Lung (tissue), 12 donors: ENCODE data around the gene ADAM22. TPM values are rescaled to one million over a fixed set of nuclear protein-coding genes. Genes with fewer than 3 reads are reported as not detected.

Source experiments
- ATAC-seq: fragments of 200-7000 bp; cut with Tn5 transposase; one replicate; pipeline ENCODE4 v1.9.1; 2020; ENCODE audit warnings: moderate number of reproducible peaks; ENCODE audit not compliant: insufficient read depth, low FRiP score
- DNase-seq, 3 donors: peaks; one replicate each; pipeline ENCODE4 v3.0.0-alpha.2; 2013 to 2017
- H3K27ac ChIP-seq, 2 donors: one replicate each; pipeline ENCODE4 v1.5.1; 2013; ENCODE audit warnings: mild to moderate bottlenecking in 2 of 2, moderate library complexity in 2 of 2, control low read depth in 1 of 2, inconsistent platforms in 1 of 2, low read depth in 1 of 2, low read length in 1 of 2
- H3K27me3 ChIP-seq, 3 donors: one replicate each; pipeline ENCODE4 v1.5.1; 2013; ENCODE audit warnings: low read length in 2 of 3; ENCODE audit not compliant: control insufficient read depth in 3 of 3, insufficient read depth in 3 of 3
- H3K36me3 ChIP-seq, 4 donors: one replicate each; pipeline ENCODE4 v1.5.1; 2013; ENCODE audit warnings: low read length in 4 of 4, mild to moderate bottlenecking in 1 of 4, moderate library complexity in 1 of 4; ENCODE audit not compliant: control insufficient read depth in 4 of 4, insufficient read depth in 4 of 4
- H3K4me1 ChIP-seq, 5 donors: one replicate each; pipeline ENCODE4 v1.5.1; 2013; ENCODE audit warnings: low read length in 5 of 5, mild to moderate bottlenecking in 2 of 5, moderate library complexity in 1 of 5; ENCODE audit not compliant: control insufficient read depth in 5 of 5, insufficient read depth in 5 of 5
- H3K4me3 ChIP-seq: one replicate; pipeline ENCODE4 v1.5.1; 2013; ENCODE audit warnings: mild to moderate bottlenecking, control low read depth, moderate library complexity
- H3K9ac ChIP-seq, 2 donors: one replicate each; pipeline ENCODE4 v1.5.1; 2013; ENCODE audit warnings: low read length in 2 of 2, control low read depth in 1 of 2; ENCODE audit not compliant: insufficient read depth in 1 of 2
- H3K9me3 ChIP-seq, 4 donors: one replicate each; pipeline ENCODE4 v1.5.1; 2013; ENCODE audit warnings: low read length in 3 of 4, mild to moderate bottlenecking in 1 of 4, moderate library complexity in 1 of 4; ENCODE audit not compliant: control insufficient read depth in 4 of 4, insufficient read depth in 3 of 4
- WGBS, 2 donors: extraction: QIAGEN DNeasy Blood & Tissue Kit; methylation state at CpG; one replicate each; pipeline ENCODE4 v1.1.7; 2013; 5-methylcytosine and 5-hydroxymethylcytosine counted together
- polyA plus RNA-seq, 2 donors: library from polyadenylated mRNA; stranded (reverse); fragments of 200-250 nt; gene quantifications; one replicate each; pipeline ENCODE4 v1.2.1, GENCODE V29; 2013
- total RNA-seq, 2 donors: library from RNA; depleted of rRNA in 1 of 2; stranded (reverse); fragments of >200 nt in 1 of 2; gene quantifications; one replicate each; pipeline ENCODE4 v1.2.1, GENCODE V29; 2014 to 2021
- TF ChIP-seq, protein P1 (sequence below): IDR thresholded peaks from 2 replicates; pipeline ENCODE4 v1.5.1; 2012; ENCODE audit warnings: mild to moderate bottlenecking; ENCODE audit errors: control extremely low read depth, extremely low read depth
- donor health status: control.
- donor health status: control.
- donor health status: Bipolar disorder and iron deficiency.
- donor health status: healthy.
- donor health status: DM: yes; HTN: yes; CAD: no.

The ADAM22 gene
- total and polyA plus RNA-seq, 4 donors, result 0.13 to 17.7 (median 0.97) TPM

DNA sequence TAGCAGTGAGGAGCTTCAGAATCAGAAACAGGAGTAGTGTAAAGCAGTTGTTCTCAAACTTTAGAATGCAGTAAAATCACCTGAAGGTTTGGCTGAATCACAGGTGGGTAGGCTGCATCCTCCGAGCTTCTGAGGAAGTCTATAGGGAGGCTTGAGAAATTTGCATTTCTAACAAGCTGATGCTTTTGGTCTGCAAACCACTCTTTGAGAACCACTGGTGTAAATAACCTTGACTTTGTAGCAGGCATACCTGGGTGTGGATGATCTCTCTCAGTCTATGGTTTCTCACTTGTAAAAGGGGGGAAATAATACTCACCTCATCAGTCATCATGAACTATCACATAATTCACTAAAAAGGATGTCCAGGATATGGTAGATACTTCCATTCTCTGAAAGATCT is 167.7 kb downstream of the ADAM22 start:
- WGBS, 2 donors, result 82 to 90% methylated on average over 1 of the region's 1 CpG

DNA sequence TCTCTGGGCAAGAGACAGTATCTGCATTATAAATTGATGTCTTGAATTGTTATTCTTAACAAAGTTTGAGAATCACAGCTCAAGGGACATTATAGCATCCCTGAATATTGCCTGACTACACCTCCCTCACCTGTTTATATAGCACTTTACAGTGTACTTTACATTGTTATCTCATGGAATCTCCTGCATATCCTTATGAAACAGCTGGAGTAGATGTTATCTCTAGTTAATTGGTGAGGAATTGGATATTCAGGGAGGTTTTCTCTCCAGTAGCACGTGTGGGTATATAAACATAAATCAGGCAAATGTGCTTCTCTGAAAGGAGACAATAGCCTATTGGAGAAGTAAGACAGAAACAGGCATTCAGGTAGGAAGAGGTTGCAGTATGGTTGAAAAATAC is 168.6 kb downstream of the ADAM22 start:
- TF ChIP-seq, protein P1, sequence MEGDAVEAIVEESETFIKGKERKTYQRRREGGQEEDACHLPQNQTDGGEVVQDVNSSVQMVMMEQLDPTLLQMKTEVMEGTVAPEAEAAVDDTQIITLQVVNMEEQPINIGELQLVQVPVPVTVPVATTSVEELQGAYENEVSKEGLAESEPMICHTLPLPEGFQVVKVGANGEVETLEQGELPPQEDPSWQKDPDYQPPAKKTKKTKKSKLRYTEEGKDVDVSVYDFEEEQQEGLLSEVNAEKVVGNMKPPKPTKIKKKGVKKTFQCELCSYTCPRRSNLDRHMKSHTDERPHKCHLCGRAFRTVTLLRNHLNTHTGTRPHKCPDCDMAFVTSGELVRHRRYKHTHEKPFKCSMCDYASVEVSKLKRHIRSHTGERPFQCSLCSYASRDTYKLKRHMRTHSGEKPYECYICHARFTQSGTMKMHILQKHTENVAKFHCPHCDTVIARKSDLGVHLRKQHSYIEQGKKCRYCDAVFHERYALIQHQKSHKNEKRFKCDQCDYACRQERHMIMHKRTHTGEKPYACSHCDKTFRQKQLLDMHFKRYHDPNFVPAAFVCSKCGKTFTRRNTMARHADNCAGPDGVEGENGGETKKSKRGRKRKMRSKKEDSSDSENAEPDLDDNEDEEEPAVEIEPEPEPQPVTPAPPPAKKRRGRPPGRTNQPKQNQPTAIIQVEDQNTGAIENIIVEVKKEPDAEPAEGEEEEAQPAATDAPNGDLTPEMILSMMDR, result no peak
- Histone ChIP-seq H3K9me3 (no peaks in the 10 kb centered on the region), H3K4me1 (no peaks in the 10 kb centered on the region), H3K27me3 (no peaks in the 10 kb centered on the region), H3K9ac (no peak overlapping the region), H3K4me3 (no peak overlapping the region), H3K27ac (no peak overlapping the region), H3K36me3 (no peaks in the 10 kb centered on the region)
- 39 to 53% methylated on average over 1 of the region's 1 CpG for WGBS, 2 donors
- DNase-seq (no peak), ATAC-seq (no peak)

More for the DNA sequence above, 167.7 kb downstream of the ADAM22 start:
- no peak overlapping the region for H3K27ac ChIP-seq
- TF ChIP-seq, protein P1, result no peak
- H3K4me3 ChIP-seq, result no peak overlapping the region
- no peak overlapping the region for H3K9ac ChIP-seq
- no peaks in the 10 kb centered on the region for H3K4me1 ChIP-seq
- ATAC-seq (no peak), DNase-seq (no peak)
- H3K9me3 ChIP-seq, result no peaks in the 10 kb centered on the region
- no peaks in the 10 kb centered on the region for H3K27me3 ChIP-seq
- no peaks in the 10 kb centered on the region for H3K36me3 ChIP-seq

DNA sequence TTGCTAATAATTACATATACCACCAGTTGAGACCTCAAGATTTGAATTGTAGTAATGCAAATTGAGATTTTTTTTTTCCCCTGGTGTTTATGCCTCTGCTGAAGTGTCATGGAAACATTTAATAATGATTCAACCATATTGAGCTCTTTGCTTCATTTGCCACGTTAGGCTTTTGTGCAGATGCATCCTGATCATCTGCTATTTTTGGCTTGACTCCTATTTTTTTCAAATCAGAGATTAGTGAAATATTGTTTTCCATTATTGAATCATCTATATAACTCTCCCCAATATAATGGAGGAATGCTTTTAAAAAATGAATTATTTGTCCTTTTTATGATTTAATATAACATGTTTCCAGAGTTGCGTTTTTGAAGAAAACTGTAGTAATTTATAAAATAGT is 170.7 kb downstream of the ADAM22 start:
- no peaks in the 10 kb centered on the region for H3K27me3 ChIP-seq
- H3K4me3 ChIP-seq, result no peak overlapping the region
- TF ChIP-seq, protein P1, result no peak
- no peaks in the 10 kb centered on the region for H3K4me1 ChIP-seq
- DNase-seq (peak in 2 of 3 donors; percentile 54 to 64), ATAC-seq (no peak)
- no peaks in the 10 kb centered on the region for H3K9me3 ChIP-seq
- whole genome bisulfite sequencing, 2 donors, result 64 to 66% methylated on average over 2 of the region's 2 CpGs
- H3K27ac ChIP-seq, result no peak overlapping the region
- no peak overlapping the region for H3K9ac ChIP-seq
- peaks cover 0 to 2% (median 0%) of the 10 kb centered on the region in 4 donors for H3K36me3 ChIP-seq

DNA sequence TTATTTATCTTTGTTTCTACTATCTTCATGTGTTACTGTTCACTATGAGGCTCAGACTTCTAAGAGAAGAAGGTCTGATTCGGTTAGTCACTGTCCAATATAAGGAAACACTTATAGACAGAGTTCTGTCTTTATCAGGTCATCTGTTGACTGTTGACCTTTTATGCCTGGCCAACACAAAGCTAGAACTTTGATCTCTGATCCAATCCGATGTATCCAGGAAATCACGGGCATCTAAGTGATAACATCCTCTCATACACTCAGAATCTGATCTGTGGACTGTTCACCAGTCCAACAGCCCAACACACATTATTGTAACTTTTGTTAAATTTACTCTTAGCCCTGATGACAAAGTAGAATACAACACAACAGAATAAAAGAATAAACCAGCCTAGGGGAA is 171.2 kb downstream of the ADAM22 start:
- Histone ChIP-seq H3K36me3 (peaks cover 0 to 2% (median 0%) of the 10 kb centered on the region in 4 donors), H3K4me3 (no peak overlapping the region), H3K27me3 (no peaks in the 10 kb centered on the region), H3K27ac (no peak overlapping the region), H3K9me3 (no peaks in the 10 kb centered on the region), H3K4me1 (no peaks in the 10 kb centered on the region), H3K9ac (no peak overlapping the region)
- WGBS, 2 donors, result 77 to 90% methylated on average over 3 of the region's 3 CpGs
- ATAC-seq (no peak), DNase-seq (no peak)
- TF ChIP-seq, protein P1, result no peak
